Measurements from ENCODE around the gene FNDC3B.

Gene FNDC3B

GRCh38 chr3:172446198-172446597, 406.8 kb downstream of the FNDC3B start:
- WGBS: 93% methylated on average over 3 of the region's 3 CpGs
- H3K27me3 ChIP-seq (ENCODE audit: insufficient read depth, low read length): peaks cover 90% of the 10 kb centered on the region
- H3K4me3 ChIP-seq (ENCODE audit: low read length): no peak overlapping the region
- no peak overlapping the region for H3K27ac ChIP-seq (ENCODE audit: low read depth, low read length)
- H3K9me3 ChIP-seq (ENCODE audit: insufficient read depth, low read depth, low read length): no peaks in the 10 kb centered on the region
- H3K9ac ChIP-seq (ENCODE audit: low read depth, low read length): no peak overlapping the region
- H3K4me1 ChIP-seq (ENCODE audit: insufficient read depth, low read length): peaks cover 6% of the 10 kb centered on the region
- H3K36me3 ChIP-seq (ENCODE audit: insufficient read depth, low read length): no peaks in the 10 kb centered on the region

- peak within 1 kb of the TSS; percentile 43 for H3K4me3 ChIP-seq (ENCODE audit: low read length)
- H3K4me1 ChIP-seq (ENCODE audit: insufficient read depth, low read length): peaks cover 6% of the 10 kb centered on the region
- H3K27me3 ChIP-seq (ENCODE audit: insufficient read depth, low read length): peaks cover 96% of the 10 kb centered on the region
- H3K27ac ChIP-seq (ENCODE audit: low read depth, low read length): no peak within 1 kb of the TSS
- no peak within 1 kb of the TSS for H3K9ac ChIP-seq (ENCODE audit: low read depth, low read length)
- H3K36me3 ChIP-seq (ENCODE audit: insufficient read depth, low read length): no peaks in the 10 kb centered on the region
- no peaks in the 10 kb centered on the region for H3K9me3 ChIP-seq (ENCODE audit: insufficient read depth, low read depth, low read length)
- WGBS: 59% methylated on average over 76 of the region's 76 CpGs
These were observed 408.5 kb downstream of the FNDC3B start, which contains the start of gene GHSR for GRCh38 chr3:172447611-172448579. GHSR (minus strand) TSS chr3:172448456; CDS start chr3:172448413, 43 bp downstream.

- H3K9ac ChIP-seq (ENCODE audit: low read depth, low read length): no peak overlapping the region
- H3K27me3 ChIP-seq (ENCODE audit: insufficient read depth, low read length): peaks cover 96% of the 10 kb centered on the region
- WGBS: 9% methylated on average over 43 of the region's 43 CpGs
- no peak overlapping the region for H3K27ac ChIP-seq (ENCODE audit: low read depth, low read length)
- H3K9me3 ChIP-seq (ENCODE audit: insufficient read depth, low read depth, low read length): no peaks in the 10 kb centered on the region
- peak overlapping the region; percentile 43 for H3K4me3 ChIP-seq (ENCODE audit: low read length)
- peaks cover 6% of the 10 kb centered on the region for H3K4me1 ChIP-seq (ENCODE audit: insufficient read depth, low read length)
- H3K36me3 ChIP-seq (ENCODE audit: insufficient read depth, low read length): no peaks in the 10 kb centered on the region
These were observed 409.5 kb downstream of the FNDC3B start for GRCh38 chr3:172448661-172449465.

GRCh38 chr3:172449466-172450149, 410.2 kb downstream of the FNDC3B start:
- H3K36me3 ChIP-seq (ENCODE audit: insufficient read depth, low read length): no peaks in the 10 kb centered on the region
- H3K4me1 ChIP-seq (ENCODE audit: insufficient read depth, low read length): peaks cover 6% of the 10 kb centered on the region
- H3K9me3 ChIP-seq (ENCODE audit: insufficient read depth, low read depth, low read length): no peaks in the 10 kb centered on the region
- peaks cover 92% of the 10 kb centered on the region for H3K27me3 ChIP-seq (ENCODE audit: insufficient read depth, low read length)
- 5% methylated on average over 34 of the region's 34 CpGs for WGBS
- H3K9ac ChIP-seq (ENCODE audit: low read depth, low read length): no peak overlapping the region
- peak overlapping the region; percentile 43 for H3K4me3 ChIP-seq (ENCODE audit: low read length)
- H3K27ac ChIP-seq (ENCODE audit: low read depth, low read length): no peak overlapping the region

Data from HUES64 (cell line).